Measurements from ENCODE around the gene ZNF267. TPM values are rescaled to one million over a fixed set of nuclear protein-coding genes. Genes with fewer than 3 reads are reported as not detected.
"Not testable (repeated sequence)": the region's sequence is repeated elsewhere in the genome, so short reads cannot be mapped to it uniquely, and the experiment has no call there.

Gene ZNF267
- total RNA-seq, 1 donor from 2014 or later, result 14.0 TPM

DNA sequence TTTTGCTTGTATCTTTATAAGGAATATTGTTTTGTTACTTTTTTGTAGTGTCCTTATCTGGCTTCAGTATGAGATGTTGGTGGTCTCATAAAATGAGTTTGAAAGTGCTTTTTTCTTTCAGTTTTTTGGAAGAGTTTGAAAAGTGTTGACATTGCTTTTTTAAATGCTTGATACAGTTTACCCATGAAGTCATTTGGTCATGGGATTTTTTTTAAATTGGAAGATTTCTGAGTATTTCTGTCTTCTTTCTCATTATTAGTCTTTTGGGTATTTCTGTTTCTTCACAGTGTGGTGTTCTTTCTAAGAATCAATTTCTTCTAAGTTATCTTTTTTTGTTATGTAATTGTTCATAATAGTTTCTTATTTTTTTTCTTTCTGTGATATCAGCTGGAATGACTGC, 15.1 kb downstream of the ZNF267 start:
- no peaks in the 10 kb centered on the region for H3K27me3 ChIP-seq (ENCODE audit: control insufficient read depth, insufficient read depth, low read length)
- peaks cover 10% of the 10 kb centered on the region for H3K36me3 ChIP-seq (ENCODE audit: control insufficient read depth, insufficient read depth, low read length)
- no peak for FAIRE-seq
- no peak overlapping the region for H3K4me3 ChIP-seq (ENCODE audit: low read depth, low read length)
- DNase-seq (ENCODE audit: low read depth), result no peak
- TF ChIP-seq, protein P1, sequence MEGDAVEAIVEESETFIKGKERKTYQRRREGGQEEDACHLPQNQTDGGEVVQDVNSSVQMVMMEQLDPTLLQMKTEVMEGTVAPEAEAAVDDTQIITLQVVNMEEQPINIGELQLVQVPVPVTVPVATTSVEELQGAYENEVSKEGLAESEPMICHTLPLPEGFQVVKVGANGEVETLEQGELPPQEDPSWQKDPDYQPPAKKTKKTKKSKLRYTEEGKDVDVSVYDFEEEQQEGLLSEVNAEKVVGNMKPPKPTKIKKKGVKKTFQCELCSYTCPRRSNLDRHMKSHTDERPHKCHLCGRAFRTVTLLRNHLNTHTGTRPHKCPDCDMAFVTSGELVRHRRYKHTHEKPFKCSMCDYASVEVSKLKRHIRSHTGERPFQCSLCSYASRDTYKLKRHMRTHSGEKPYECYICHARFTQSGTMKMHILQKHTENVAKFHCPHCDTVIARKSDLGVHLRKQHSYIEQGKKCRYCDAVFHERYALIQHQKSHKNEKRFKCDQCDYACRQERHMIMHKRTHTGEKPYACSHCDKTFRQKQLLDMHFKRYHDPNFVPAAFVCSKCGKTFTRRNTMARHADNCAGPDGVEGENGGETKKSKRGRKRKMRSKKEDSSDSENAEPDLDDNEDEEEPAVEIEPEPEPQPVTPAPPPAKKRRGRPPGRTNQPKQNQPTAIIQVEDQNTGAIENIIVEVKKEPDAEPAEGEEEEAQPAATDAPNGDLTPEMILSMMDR (IDR thresholded peaks at IDR 0.05; ENCODE audit: insufficient read depth, low read length, severe bottlenecking), result no peak

DNA sequence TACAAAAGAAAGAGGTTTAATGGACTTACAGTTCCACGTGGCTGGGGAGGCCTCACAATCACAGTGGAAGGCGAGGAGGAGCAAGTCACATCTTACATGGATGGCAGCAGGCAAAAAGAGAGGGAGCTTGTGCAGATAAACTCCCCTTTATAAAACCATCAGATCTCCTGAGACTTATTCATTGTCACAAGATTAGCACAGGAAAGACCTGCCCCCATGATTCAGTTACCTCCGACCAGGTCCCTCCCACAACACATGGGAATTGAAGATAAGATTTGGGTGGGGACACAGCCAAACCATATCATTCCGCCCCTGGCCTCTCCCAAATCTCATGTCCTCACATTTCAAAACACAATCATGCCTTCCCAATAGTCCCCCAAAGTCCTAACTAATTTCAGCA, 18.5 kb downstream of the ZNF267 start:
- H3K36me3 ChIP-seq (ENCODE audit: control insufficient read depth, insufficient read depth, low read length); H3K4me3 ChIP-seq (ENCODE audit: low read depth, low read length); H3K27me3 ChIP-seq (ENCODE audit: control insufficient read depth, insufficient read depth, low read length); DNase-seq (ENCODE audit: low read depth); FAIRE-seq: not testable (repeated sequence)

- Histone ChIP-seq H3K27me3 (ENCODE audit: control insufficient read depth, insufficient read depth, low read length) (no peaks in the 10 kb centered on the region), H3K36me3 (ENCODE audit: control insufficient read depth, insufficient read depth, low read length) (peaks cover 8% of the 10 kb centered on the region), H3K4me3 (ENCODE audit: low read depth, low read length) (no peak overlapping the region)
- TF ChIP-seq, protein P1 (IDR thresholded peaks at IDR 0.05; ENCODE audit: insufficient read depth, low read length, severe bottlenecking), result no peak
- DNase-seq (ENCODE audit: low read depth) (no peak), FAIRE-seq (no peak)
These were observed 20.2 kb downstream of the ZNF267 start for GRCh38 chr16:31893824-31894223.

- Histone ChIP-seq H3K27me3 (ENCODE audit: control insufficient read depth, insufficient read depth, low read length) (no peaks in the 10 kb centered on the region), H3K36me3 (ENCODE audit: control insufficient read depth, insufficient read depth, low read length) (peaks cover 6% of the 10 kb centered on the region), H3K4me3 (ENCODE audit: low read depth, low read length) (no peak overlapping the region)
- DNase-seq (ENCODE audit: low read depth) (no peak), FAIRE-seq (no peak)
- TF ChIP-seq, protein P1 (IDR thresholded peaks at IDR 0.05; ENCODE audit: insufficient read depth, low read length, severe bottlenecking), result no peak
These were observed 23.7 kb downstream of the ZNF267 start for GRCh38 chr16:31897283-31897682.

- FAIRE-seq (no peak), DNase-seq (ENCODE audit: low read depth) (no peak)
- Histone ChIP-seq H3K36me3 (ENCODE audit: control insufficient read depth, insufficient read depth, low read length) (peaks cover 4% of the 10 kb centered on the region), H3K4me3 (ENCODE audit: low read depth, low read length) (no peak overlapping the region), H3K27me3 (ENCODE audit: control insufficient read depth, insufficient read depth, low read length) (no peaks in the 10 kb centered on the region)
- TF ChIP-seq, protein P1 (IDR thresholded peaks at IDR 0.05; ENCODE audit: insufficient read depth, low read length, severe bottlenecking), result no peak
These were observed 25.9 kb downstream of the ZNF267 start for GRCh38 chr16:31899505-31899904.

GRCh38 chr16:31904571-31904970, 31.0 kb downstream of the ZNF267 start:
- not testable (repeated sequence) for H3K4me3 ChIP-seq (ENCODE audit: low read depth, low read length); H3K36me3 ChIP-seq (ENCODE audit: control insufficient read depth, insufficient read depth, low read length); H3K27me3 ChIP-seq (ENCODE audit: control insufficient read depth, insufficient read depth, low read length); DNase-seq (ENCODE audit: low read depth); FAIRE-seq

DNA sequence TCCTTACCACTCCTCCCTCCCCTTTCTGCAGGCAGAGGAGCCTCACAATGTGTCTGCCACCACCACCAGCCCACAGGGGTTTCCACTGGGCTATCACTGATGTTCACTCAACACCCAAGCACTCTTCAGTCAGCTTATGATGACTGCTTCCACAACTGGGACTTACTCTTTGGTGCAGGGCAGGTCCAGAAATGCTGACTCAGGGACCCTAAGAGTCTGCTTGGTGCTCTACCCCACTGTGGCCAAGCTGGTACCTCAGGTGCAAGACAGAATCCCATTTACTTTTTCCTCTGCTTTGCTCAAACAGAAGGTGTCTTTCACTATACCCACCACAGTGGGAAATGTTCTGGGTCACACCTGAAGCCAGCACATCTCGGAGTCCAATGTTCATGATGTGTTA, 40.1 kb downstream of the ZNF267 start:
- FAIRE-seq, result no peak
- Histone ChIP-seq H3K36me3 (ENCODE audit: control insufficient read depth, insufficient read depth, low read length) (peaks cover 10% of the 10 kb centered on the region), H3K4me3 (ENCODE audit: low read depth, low read length) (no peak overlapping the region), H3K27me3 (ENCODE audit: control insufficient read depth, insufficient read depth, low read length) (no peaks in the 10 kb centered on the region)
- TF ChIP-seq, protein P1 (IDR thresholded peaks at IDR 0.05; ENCODE audit: insufficient read depth, low read length, severe bottlenecking), result no peak
- DNase-seq (ENCODE audit: low read depth), result no peak

Measured in bronchial epithelial cell (primary cell).